GM18907 (cell line): Measurements from ENCODE around the gene RIC8B.

Source experiments
- ATAC-seq: cut with Tn5 transposase; IDR thresholded peaks from one replicate; pipeline ENCODE4 v1.9.1; 2021; ENCODE audit warnings: mild to moderate bottlenecking, moderate library complexity; ENCODE audit not compliant: unreplicated experiment

RIC8B gene

GRCh38 chr12:106926657-106927056 lies 152.2 kb downstream of the RIC8B start:
- no peak for ATAC-seq

- ATAC-seq = no peak
These were observed 159.8 kb downstream of the RIC8B start for GRCh38 chr12:106934277-106934676.
